A549 (cell line): ENCODE results near the gene DNAJC5.

Experiments
- EHMT2 ChIP-seq: fragments of 200-600 bp; sonication (generic); IDR thresholded peaks from 2 replicates; pipeline ENCODE4 v1.6.1; 2016; ENCODE audit warnings: antibody characterized with exemption, low read depth, mild to moderate bottlenecking, moderate library complexity
- GATA3 ChIP-seq: IDR thresholded peaks from 2 replicates; pipeline ENCODE4 v1.6.1; 2012; ENCODE audit warnings: borderline replicate concordance
- KDM1A ChIP-seq: fragments of 200-600 bp; sonication (generic); IDR thresholded peaks from 2 replicates; pipeline ENCODE4 v1.6.1; 2016; ENCODE audit warnings: low read depth, mild to moderate bottlenecking
- POLR2AphosphoS2 ChIP-seq: conservative IDR thresholded peaks from 2 replicates; pipeline ENCODE4 v1.6.1; 2012; ENCODE audit warnings: low read length, improper control_type of control experiment, inconsistent platforms
- RAD21 ChIP-seq, 2 experiments: fragments of >200 bp in 1 of 2; sonication (Bioruptor Twin) in 1 of 2; formaldehyde crosslinking in 1 of 2; IDR thresholded peaks in 1 of 2; conservative IDR thresholded peaks in 1 of 2; 2 replicates in 1 of 2; 3 replicates in 1 of 2; pipeline ENCODE4 v1.6.1; 2012 to 2018; ENCODE audit warnings: inconsistent platforms in 1 of 2
- RFX5 ChIP-seq: fragments of 450-650 bp; IDR thresholded peaks from 2 replicates; pipeline ENCODE4 v1.7.1; 2014; ENCODE audit warnings: antibody characterized with exemption, mild to moderate bottlenecking, moderate library complexity
- RNF2 ChIP-seq: fragments of 200-600 bp; sonication (generic); IDR thresholded peaks from 2 replicates; pipeline ENCODE4 v1.6.1; 2016; ENCODE audit warnings: low read depth, mild to moderate bottlenecking, antibody characterized with exemption, moderate library complexity, borderline replicate concordance
- SMC3 ChIP-seq: fragments of >200 bp; sonication (Bioruptor Twin); formaldehyde crosslinking; IDR thresholded peaks from 3 replicates; pipeline ENCODE4 v1.6.1; 2018; ENCODE audit warnings: inconsistent platforms
- TP53 ChIP-seq: fragments of 250-450 bp; sonication (Bioruptor Pico); IDR thresholded peaks from 2 replicates; pipeline ENCODE4 v1.5.0; 2021; ENCODE audit warnings: mild to moderate bottlenecking, moderate library complexity
- ZFP36 ChIP-seq: fragments of 450-650 bp; IDR thresholded peaks from 2 replicates; pipeline ENCODE4 v1.6.1; 2014; ENCODE audit warnings: borderline replicate concordance; ENCODE audit not compliant: partially characterized antibody
- TF ChIP-seq, protein P1 (sequence below): fragments of >200 bp; sonication (Bioruptor Twin); formaldehyde crosslinking; IDR thresholded peaks from 3 replicates; pipeline ENCODE4 v1.5.1; 2016

GRCh38 chr20:63980317-63980805 is 85.4 kb downstream of the DNAJC5 start:
- TF ChIP-seq, protein P1, sequence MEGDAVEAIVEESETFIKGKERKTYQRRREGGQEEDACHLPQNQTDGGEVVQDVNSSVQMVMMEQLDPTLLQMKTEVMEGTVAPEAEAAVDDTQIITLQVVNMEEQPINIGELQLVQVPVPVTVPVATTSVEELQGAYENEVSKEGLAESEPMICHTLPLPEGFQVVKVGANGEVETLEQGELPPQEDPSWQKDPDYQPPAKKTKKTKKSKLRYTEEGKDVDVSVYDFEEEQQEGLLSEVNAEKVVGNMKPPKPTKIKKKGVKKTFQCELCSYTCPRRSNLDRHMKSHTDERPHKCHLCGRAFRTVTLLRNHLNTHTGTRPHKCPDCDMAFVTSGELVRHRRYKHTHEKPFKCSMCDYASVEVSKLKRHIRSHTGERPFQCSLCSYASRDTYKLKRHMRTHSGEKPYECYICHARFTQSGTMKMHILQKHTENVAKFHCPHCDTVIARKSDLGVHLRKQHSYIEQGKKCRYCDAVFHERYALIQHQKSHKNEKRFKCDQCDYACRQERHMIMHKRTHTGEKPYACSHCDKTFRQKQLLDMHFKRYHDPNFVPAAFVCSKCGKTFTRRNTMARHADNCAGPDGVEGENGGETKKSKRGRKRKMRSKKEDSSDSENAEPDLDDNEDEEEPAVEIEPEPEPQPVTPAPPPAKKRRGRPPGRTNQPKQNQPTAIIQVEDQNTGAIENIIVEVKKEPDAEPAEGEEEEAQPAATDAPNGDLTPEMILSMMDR, result no peak
- no peak for TF ChIP-seq RAD21 (conservative IDR thresholded peaks at IDR 0.05 in 1 of 2, IDR thresholded peaks at IDR 0.05 in 1 of 2)
- no peak for TF ChIP-seq RFX5
- TF ChIP-seq POLR2AphosphoS2, result no peak
- TF ChIP-seq ZFP36, result no peak
- TF ChIP-seq RNF2, result no peak
- no peak for TF ChIP-seq KDM1A
- TF ChIP-seq TP53 (CRISPR knock-in tag), result no peak
- no peak for TF ChIP-seq EHMT2
- no peak for TF ChIP-seq SMC3
- no peak for TF ChIP-seq GATA3
